ENCODE results near the gene TSPAN18. TPM values are rescaled to one million over a fixed set of nuclear protein-coding genes. Genes with fewer than 3 reads are reported as not detected.

The TSPAN18 gene
- total RNA-seq, 4 donors from 2014 or later: 2.1 to 9.1 (median 2.5) TPM

DNA sequence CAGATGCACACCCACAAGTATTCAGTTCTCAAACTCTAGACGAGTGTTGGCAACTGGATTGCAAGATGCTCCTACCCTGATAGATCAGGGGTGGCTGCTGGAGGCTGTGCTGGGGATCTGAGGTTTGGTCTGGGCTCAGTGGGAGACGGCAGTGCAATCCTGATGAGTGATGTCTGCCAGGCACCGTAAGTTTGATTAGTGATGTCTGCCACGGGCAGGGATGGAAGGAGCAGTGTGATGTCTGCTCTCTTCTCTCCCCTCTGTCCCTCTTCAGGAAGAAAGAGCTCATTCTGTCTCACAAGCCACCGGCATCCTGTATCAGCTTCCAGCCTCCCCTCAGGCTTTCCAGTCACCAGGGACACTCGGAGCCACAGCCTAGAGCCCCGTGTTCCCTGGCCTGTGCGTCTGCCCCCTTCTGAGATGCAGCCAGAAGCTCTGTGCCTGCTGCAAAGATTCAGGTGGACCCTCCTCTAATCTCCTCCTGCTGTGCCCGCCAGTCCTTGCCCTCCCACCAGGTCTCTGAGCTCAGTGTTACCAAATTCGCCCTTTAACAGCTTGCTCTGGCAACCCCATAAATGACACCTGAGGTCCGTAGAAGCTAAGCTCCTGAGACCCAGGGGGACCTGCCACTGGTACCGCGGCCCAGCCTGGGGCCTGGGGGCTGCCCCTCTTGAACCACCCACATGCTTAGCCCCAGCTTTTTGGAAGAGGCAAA is 204.0 kb downstream of the TSPAN18 start:
- H3K4me1 ChIP-seq: peaks cover 0 to 7% of the 10 kb centered on the region in 2 donors

DNA sequence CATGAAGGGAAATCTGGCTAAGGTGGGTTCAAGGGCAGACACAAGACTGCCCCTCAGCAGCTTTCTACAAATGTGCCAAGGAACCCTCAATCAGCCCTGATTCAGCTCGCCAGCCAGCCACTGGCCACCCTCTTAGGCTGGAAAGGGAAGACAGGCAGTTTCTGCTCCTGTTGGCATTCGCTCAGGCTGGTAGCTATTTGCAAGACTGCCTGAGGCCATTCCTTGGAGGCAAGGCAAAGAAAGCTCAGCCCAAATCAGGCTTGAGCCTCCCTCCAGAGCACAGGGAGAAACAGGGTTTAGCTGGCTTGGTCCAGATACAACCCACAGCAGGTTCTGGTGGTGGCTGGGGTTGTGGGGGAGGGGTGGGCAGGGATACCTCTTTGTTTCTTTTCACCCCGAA is 204.7 kb downstream of the TSPAN18 start:
- intact Hi-C loops (cut with DNase I; ENCODE audit: low total_unique reads): loop anchor here (10.0 kb wide), 1 partner anchor 403 kb away; no protein-coding TSS in a partner anchor
- no peak for ATAC-seq
- H3K36me3 ChIP-seq: no peaks in the 10 kb centered on the region

More for the DNA sequence above, 204.0 kb downstream of the TSPAN18 start:
- intact Hi-C loops (cut with DNase I; ENCODE audit: low total_unique reads): loop anchor here (10.0 kb wide), 1 partner anchor 404 kb away; no protein-coding TSS in a partner anchor
- no peaks in the 10 kb centered on the region for H3K9me3 ChIP-seq
- H3K27me3 ChIP-seq: no peaks in the 10 kb centered on the region
- no peak for TF ChIP-seq POLR2A (IDR thresholded peaks at IDR 0.05)
- TF ChIP-seq, protein P1, sequence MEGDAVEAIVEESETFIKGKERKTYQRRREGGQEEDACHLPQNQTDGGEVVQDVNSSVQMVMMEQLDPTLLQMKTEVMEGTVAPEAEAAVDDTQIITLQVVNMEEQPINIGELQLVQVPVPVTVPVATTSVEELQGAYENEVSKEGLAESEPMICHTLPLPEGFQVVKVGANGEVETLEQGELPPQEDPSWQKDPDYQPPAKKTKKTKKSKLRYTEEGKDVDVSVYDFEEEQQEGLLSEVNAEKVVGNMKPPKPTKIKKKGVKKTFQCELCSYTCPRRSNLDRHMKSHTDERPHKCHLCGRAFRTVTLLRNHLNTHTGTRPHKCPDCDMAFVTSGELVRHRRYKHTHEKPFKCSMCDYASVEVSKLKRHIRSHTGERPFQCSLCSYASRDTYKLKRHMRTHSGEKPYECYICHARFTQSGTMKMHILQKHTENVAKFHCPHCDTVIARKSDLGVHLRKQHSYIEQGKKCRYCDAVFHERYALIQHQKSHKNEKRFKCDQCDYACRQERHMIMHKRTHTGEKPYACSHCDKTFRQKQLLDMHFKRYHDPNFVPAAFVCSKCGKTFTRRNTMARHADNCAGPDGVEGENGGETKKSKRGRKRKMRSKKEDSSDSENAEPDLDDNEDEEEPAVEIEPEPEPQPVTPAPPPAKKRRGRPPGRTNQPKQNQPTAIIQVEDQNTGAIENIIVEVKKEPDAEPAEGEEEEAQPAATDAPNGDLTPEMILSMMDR (IDR thresholded peaks at IDR 0.05 in 4 of 5, conservative IDR thresholded peaks at IDR 0.05 in 1 of 5): no peak
- ATAC-seq: no peak
- no peaks in the 10 kb centered on the region for H3K36me3 ChIP-seq
- DNase-seq: no peak
- no peak overlapping the region for H3K4me3 ChIP-seq
- H3K27ac ChIP-seq: no peak overlapping the region
- in situ Hi-C loops (cut with MboI; ENCODE audit: low sequenced_read_pairs in 4 of 4): loop anchor here in 3 of 4 donors (10.0 to 25.0 kb wide), 2 partner anchors 357 to 394 kb away; partner anchors contain the start of gene SYT13 (in 2 of the 3)

DNA sequence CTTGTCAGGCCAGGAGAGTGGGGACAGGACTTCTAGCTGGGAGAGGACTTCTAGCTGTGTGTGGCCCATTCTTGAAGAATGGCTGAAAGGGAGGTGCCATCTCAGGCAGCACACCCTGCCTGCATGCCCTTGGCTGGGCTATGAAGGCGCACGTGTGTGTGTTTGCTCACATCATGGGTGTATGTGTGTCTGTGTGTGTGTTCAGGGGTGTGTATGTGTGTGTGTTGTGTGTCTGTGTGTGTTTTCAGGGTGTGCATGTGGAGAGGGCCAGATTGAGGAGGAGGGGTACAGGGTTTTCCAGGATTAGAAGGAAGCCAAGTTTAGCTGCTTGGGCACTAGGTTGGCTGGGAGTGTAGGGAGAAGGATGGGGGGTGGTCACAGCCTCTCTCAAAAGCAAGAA is 207.3 kb downstream of the TSPAN18 start:
- in situ Hi-C loops (cut with MboI; ENCODE audit: low sequenced_read_pairs in 4 of 4): loop anchor here in 3 of 4 donors (10.0 to 25.0 kb wide), 2 partner anchors 353 to 391 kb away; partner anchors contain the start of gene SYT13 (in 2 of the 3)
- no peak for TF ChIP-seq POLR2A (IDR thresholded peaks at IDR 0.05)
- TF ChIP-seq, protein P1 (IDR thresholded peaks at IDR 0.05 in 4 of 5, conservative IDR thresholded peaks at IDR 0.05 in 1 of 5): no peak

More for the DNA sequence above, 204.7 kb downstream of the TSPAN18 start:
- Histone ChIP-seq H3K9me3 (no peaks in the 10 kb centered on the region), H3K4me1 (peaks cover 0 to 4% of the 10 kb centered on the region in 2 donors), H3K27ac (no peak overlapping the region), H3K27me3 (no peaks in the 10 kb centered on the region), H3K4me3 (no peak overlapping the region)
- no peak for DNase-seq
- no peak for TF ChIP-seq POLR2A (IDR thresholded peaks at IDR 0.05)
- TF ChIP-seq, protein P1 (IDR thresholded peaks at IDR 0.05 in 4 of 5, conservative IDR thresholded peaks at IDR 0.05 in 1 of 5): no peak
- in situ Hi-C loops (cut with MboI; ENCODE audit: low sequenced_read_pairs in 4 of 4): loop anchor here in 3 of 4 donors (10.0 to 25.0 kb wide), 2 partner anchors 356 to 393 kb away; partner anchors contain the start of gene SYT13 (in 2 of the 3)

DNA sequence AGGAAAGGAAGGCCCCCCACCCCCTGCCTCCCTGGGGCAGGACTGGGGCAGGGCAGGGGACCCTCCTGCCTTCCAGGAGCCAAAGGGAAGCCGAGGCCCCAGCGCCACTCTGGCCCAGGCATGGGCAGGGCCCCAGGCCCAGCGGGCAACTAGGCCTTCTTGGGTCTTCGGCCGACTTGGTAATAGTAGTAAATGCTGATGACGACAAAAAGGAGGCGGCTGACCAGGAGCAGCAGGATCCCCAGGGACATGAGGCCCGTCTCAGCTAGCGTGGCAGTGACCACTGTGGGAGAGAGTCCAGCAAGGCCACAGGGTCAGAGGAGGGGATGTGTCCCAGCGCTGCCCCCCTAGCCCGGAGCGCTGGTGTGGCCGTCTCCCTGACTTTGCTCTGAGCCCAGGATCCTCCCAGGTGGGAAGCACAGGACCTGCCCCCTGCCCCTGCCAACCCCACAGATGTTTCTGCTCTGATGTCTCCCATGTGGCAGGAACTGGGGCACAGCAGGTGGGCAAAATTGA is 208.0 kb downstream of the TSPAN18 start:
- no peaks in the 10 kb centered on the region for H3K27me3 ChIP-seq
- no peaks in the 10 kb centered on the region for H3K4me1 ChIP-seq
- no peaks in the 10 kb centered on the region for H3K9me3 ChIP-seq
- DNase-seq (no peak), ATAC-seq (no peak)
- no peak for TF ChIP-seq POLR2A (IDR thresholded peaks at IDR 0.05)
- TF ChIP-seq, protein P1 (IDR thresholded peaks at IDR 0.05 in 4 of 5, conservative IDR thresholded peaks at IDR 0.05 in 1 of 5): no peak
- no peaks in the 10 kb centered on the region for H3K36me3 ChIP-seq
- in situ Hi-C loops (cut with MboI; ENCODE audit: low sequenced_read_pairs in 4 of 4): loop anchor here (5.0 to 25.0 kb wide), 4 partner anchors 168 to 390 kb away; partner anchors contain the start of gene SYT13 (in 2 of the 4)
- intact Hi-C loops (cut with DNase I; ENCODE audit: low total_unique reads): loop anchor here (10.0 kb wide), 1 partner anchor 400 kb away; no protein-coding TSS in a partner anchor
- H3K4me3 ChIP-seq: no peak overlapping the region
- H3K27ac ChIP-seq: no peak overlapping the region

More for the DNA sequence above, 207.3 kb downstream of the TSPAN18 start:
- DNase-seq (no peak), ATAC-seq (no peak)
- intact Hi-C loops (cut with DNase I; ENCODE audit: low total_unique reads): loop anchor here (10.0 kb wide), 1 partner anchor 401 kb away; no protein-coding TSS in a partner anchor
- H3K4me3 ChIP-seq: no peak overlapping the region
- H3K36me3 ChIP-seq: no peaks in the 10 kb centered on the region
- no peaks in the 10 kb centered on the region for H3K4me1 ChIP-seq
- no peaks in the 10 kb centered on the region for H3K9me3 ChIP-seq
- no peak overlapping the region for H3K27ac ChIP-seq
- no peaks in the 10 kb centered on the region for H3K27me3 ChIP-seq

Data from gastrocnemius medialis (tissue), 4 donors.